Erythroblast (primary cell): ENCODE data around the gene APBB1IP.

Source experiments
- GATA1 ChIP-seq: IDR thresholded peaks from 2 replicates; pipeline ENCODE4 v1.6.1; 2011; ENCODE audit warnings: low read depth, mild to moderate bottlenecking, control low read depth, low read length, moderate library complexity
- POLR2A ChIP-seq: IDR thresholded peaks from 2 replicates; pipeline ENCODE4 v1.6.1; 2011; ENCODE audit warnings: mild to moderate bottlenecking, low read length

- TF ChIP-seq GATA1 = no peak
- no peak for TF ChIP-seq POLR2A
Observed at GRCh38 chr10:26507441-26507840, 69.3 kb downstream of the APBB1IP start.
